GM12878 (cell line): Measurements from ENCODE around the gene PLXND1. TPM values are rescaled to one million over a fixed set of nuclear protein-coding genes. Genes with fewer than 3 reads are reported as not detected.

Source experiments
- ATAC-seq: fragments of 200-7000 bp; cut with Tn5 transposase; 3 replicates; pipeline ENCODE4 v1.9.1; 2020; ENCODE audit warnings: mild to moderate bottlenecking, moderate library complexity
- BruUV-seq: library from RNA; stranded (reverse); fragments of 400-500 nt; replicated peaks from 2 replicates; lab custom pipeline; 2021; lab: Mats Ljungman, UMichigan
- CTCF ChIA-PET: fragments of 300-600 bp; sonication (Branson Sonifier 250); formaldehyde crosslinking; extraction: SDS; loops from one replicate; lab custom pipeline; 2021; ENCODE audit warnings: inconsistent platforms; lab: Yijun Ruan, JAX
- POLR2A ChIA-PET: fragments of 350-600 bp; formaldehyde crosslinking; extraction: SDS; loops from one replicate; lab custom pipeline; 2021; ENCODE audit warnings: inconsistent platforms; lab: Charles Lee
- RAD21 ChIA-PET: fragments of 300-600 bp; sonication (Branson Sonifier 250); formaldehyde crosslinking; loops from one replicate; lab custom pipeline; 2023; ENCODE audit warnings: antibody characterized with exemption; ENCODE audit not compliant: unreplicated experiment; lab: Charles Lee
- SMC1A ChIA-PET: fragments of 300-600 bp; sonication (Branson Sonifier 250); formaldehyde crosslinking; loops from one replicate; lab custom pipeline; 2023; ENCODE audit not compliant: unreplicated experiment, uncharacterized antibody; lab: Charles Lee
- DNase-seq: peaks from one replicate; pipeline ENCODE4 v3.0.0-alpha.2; 2011; ENCODE audit warnings: low read depth, low spot score
- FAIRE-seq: peaks from 3 replicates; lab custom pipeline; 2011; peaks lifted over from hg19 to GRCh38; lab: Jason Lieb, UNC
- H2AFZ ChIP-seq: 2 replicates; pipeline ENCODE4 v1.6.0; 2011; ENCODE audit warnings: low read depth, low read length, control low read depth; ENCODE audit not compliant: control insufficient read depth
- H3K27ac ChIP-seq: 2 replicates; pipeline ENCODE4 v1.5.1; 2011; ENCODE audit warnings: control low read depth; ENCODE audit not compliant: control insufficient read depth, insufficient read depth
- H3K27me3 ChIP-seq, 2 experiments: replicated peaks in 1 of 2; 2 replicates each; pipeline versions ENCODE4 v1.6.0 to v1.6.1; 2011; ENCODE audit warnings: low read length in 1 of 2; ENCODE audit not compliant: control insufficient read depth in 2 of 2, insufficient read depth in 2 of 2
- H3K36me3 ChIP-seq, 2 experiments: 2 replicates each; pipeline ENCODE4 v1.5.1; 2011; ENCODE audit warnings: low read length in 1 of 2; ENCODE audit not compliant: control insufficient read depth in 2 of 2, insufficient read depth in 2 of 2
- H3K4me1 ChIP-seq: 2 replicates; pipeline ENCODE4 v1.6.1; 2011; ENCODE audit warnings: mild to moderate bottlenecking, low read length, moderate library complexity, mixed read lengths; ENCODE audit not compliant: control insufficient read depth, insufficient read depth
- H3K4me2 ChIP-seq: 2 replicates; pipeline ENCODE4 v1.6.0; 2011; ENCODE audit warnings: control low read depth; ENCODE audit not compliant: control insufficient read depth, insufficient read depth
- H3K4me3 ChIP-seq: fragments of 200-600 bp; sonication (generic); 2 replicates; pipeline ENCODE4 v1.5.1; 2016
- H3K79me2 ChIP-seq: 2 replicates; pipeline ENCODE4 v1.6.0; 2011; ENCODE audit warnings: low read length; ENCODE audit not compliant: control insufficient read depth, insufficient read depth
- H3K9ac ChIP-seq: 2 replicates; pipeline ENCODE4 v1.8.0; 2011; ENCODE audit warnings: low read length, control low read depth, mixed read lengths; ENCODE audit not compliant: control insufficient read depth, insufficient read depth
- H3K9me3 ChIP-seq: replicated peaks from 3 replicates; pipeline ENCODE4 v1.5.1; 2011; ENCODE audit warnings: mild to moderate bottlenecking, low read length; ENCODE audit not compliant: control insufficient read depth, insufficient read depth
- H4K20me1 ChIP-seq: 2 replicates; pipeline ENCODE4 v1.6.0; 2011; ENCODE audit not compliant: control insufficient read depth, insufficient read depth
- BACH1 ChIP-seq: fragments of 450-650 bp; IDR thresholded peaks from 2 replicates; pipeline ENCODE4 v1.6.1; 2017; ENCODE audit warnings: mild to moderate bottlenecking, borderline replicate concordance
- EED ChIP-seq: sonication (generic); IDR thresholded peaks from 2 replicates; pipeline ENCODE4 v1.6.1; 2016; ENCODE audit warnings: antibody characterized with exemption, low read depth
- EGR1 ChIP-seq, 2 experiments: IDR thresholded peaks; 1 replicate in 1 of 2; 2 replicates in 1 of 2; pipeline ENCODE4 v1.6.1; 2011 to 2012; ENCODE audit warnings: low read depth in 2 of 2, low read length in 2 of 2, borderline replicate concordance in 1 of 2, mild to moderate bottlenecking in 1 of 2, moderate library complexity in 1 of 2
- FOXM1 ChIP-seq: IDR thresholded peaks from 2 replicates; pipeline ENCODE4 v1.6.1; 2012; ENCODE audit warnings: low read depth, mild to moderate bottlenecking, inconsistent platforms, low read length, moderate library complexity
- HSF1 ChIP-seq: fragments of 150-350 bp; IDR thresholded peaks from 2 replicates; pipeline ENCODE4 v1.6.1; 2014; ENCODE audit warnings: mild to moderate bottlenecking, low read depth, low read length
- MYB ChIP-seq: fragments of 150-350 bp; IDR thresholded peaks from 2 replicates; pipeline ENCODE4 v1.6.1; 2014; ENCODE audit warnings: mild to moderate bottlenecking, low read depth, low read length, borderline replicate concordance
- NFXL1 ChIP-seq: fragments of 450-650 bp; IDR thresholded peaks from 2 replicates; pipeline ENCODE4 v1.6.1; 2017; ENCODE audit warnings: antibody characterized with exemption, mild to moderate bottlenecking, borderline replicate concordance
- PML ChIP-seq: IDR thresholded peaks from 2 replicates; pipeline ENCODE4 v1.6.1; 2012; ENCODE audit warnings: low read length, inconsistent platforms
- PRDM15 ChIP-seq: fragments of 450-650 bp; formaldehyde crosslinking; IDR thresholded peaks from 2 replicates; pipeline ENCODE4 v1.4.0; 2020; ENCODE audit warnings: mild to moderate bottlenecking, moderate library complexity
- RUNX3 ChIP-seq: IDR thresholded peaks from 2 replicates; pipeline ENCODE4 v1.6.1; 2012; ENCODE audit warnings: low read length, inconsistent platforms
- SUZ12 ChIP-seq: fragments of 200-600 bp; sonication (generic); IDR thresholded peaks from one replicate; pipeline ENCODE4 v1.6.1; 2018; ENCODE audit warnings: antibody characterized with exemption, mild to moderate bottlenecking; ENCODE audit not compliant: unreplicated experiment
- ZNF592 ChIP-seq: fragments of 450-650 bp; IDR thresholded peaks from 2 replicates; pipeline ENCODE4 v1.6.1; 2017; ENCODE audit warnings: mild to moderate bottlenecking, moderate library complexity
- WGBS: methylation state at CpG from one replicate; pipeline ENCODE4 v1.1.6; 2016; ENCODE audit warnings: low lambda C conversion rate; ENCODE audit not compliant: insufficient replicate concordance, insufficient coverage; ENCODE audit errors: missing lambda C conversion rate; 5-methylcytosine and 5-hydroxymethylcytosine counted together
- in situ Hi-C: fragments of 300-500 bp; cut with MboI; formaldehyde crosslinking; loops from 9 replicates; pipeline ENCODE4 v1.14.3; 2018; ENCODE audit warnings: mixed read lengths
- intact Hi-C: fragments of 100-400 bp; cut with micrococcal nuclease; formaldehyde crosslinking; loops from one replicate; pipeline ENCODE4 v1.14.2; 2022; ENCODE audit not compliant: unreplicated experiment
- polyA plus RNA-seq, 11 experiments: library from polyadenylated mRNA; depleted of rRNA in 4 of 11; unstranded in 6 of 11; stranded (reverse) in 5 of 11; fragments of >200 nt; fragmentation: Nextera tagmentation in 4 of 11; fragmentation: Illumina TruSeq in 1 of 11; extraction: Ambion mirVana in 4 of 11; extraction: Trizol in 1 of 11; gene quantifications; 1 replicate in 1 of 11; 2 replicates in 10 of 11; pipeline versions ENCODE4 v1.2.1 to v1.2.3, GENCODE V29; 2011 to 2016; ENCODE audit warnings: inconsistent platforms in 2 of 11, missing spikeins in 2 of 11, low read depth in 1 of 11
- total RNA-seq, 4 experiments: library from RNA; depleted of rRNA in 3 of 4; stranded (reverse); fragments of >200 nt in 3 of 4; fragmentation: Illumina TruSeq in 1 of 4; extraction: Trizol in 1 of 4; gene quantifications; 2 replicates each; pipeline versions ENCODE4 v1.2.1 to v1.2.3, GENCODE V29; 2013 to 2021

PLXND1 gene
- total and polyA plus RNA-seq, 10 of the 15 experiments (the other 5 are each of a cell fraction or from before 2014, with no cell fraction given) = 0.01 to 2.3 (median 0.72) TPM; not detected in 7

GRCh38 chr3:129622933-129623332 is 16.5 kb upstream of the PLXND1 start:
- in situ Hi-C loops (no loop called here), intact Hi-C loops (loop anchor here (10.0 kb wide), 1 partner anchor 238 kb away; no protein-coding TSS in a partner anchor)
- ATAC-seq (no peak), DNase-seq (no peak), FAIRE-seq (no peak)
- Histone ChIP-seq H3K9me3 (no peaks in the 10 kb centered on the region), H3K79me2 (no peaks in the 10 kb centered on the region; the same call in 1 of the 2 replicates), H2AFZ (no peak overlapping the region), H3K27ac (no peak overlapping the region), H3K9ac (no peak overlapping the region), H3K27me3 (no peaks in the 10 kb centered on the region; a peak in 2 of 4 replicates), H3K4me1 (peaks cover 6% of the 10 kb centered on the region), H3K4me2 (no peak overlapping the region), H4K20me1 (no peaks in the 10 kb centered on the region), H3K4me3 (no peak overlapping the region), H3K36me3 (no peaks in the 10 kb centered on the region)
- CTCF ChIA-PET = interaction anchor here (0.6 kb wide), 1 partner anchor 24 kb away, joined by 3 read pairs; no protein-coding TSS in a partner anchor
- RAD21 ChIA-PET = no interaction called here
- no TSS peak for BruUV-seq
- TF ChIP-seq HSF1 (no peak), FOXM1 (no peak), SUZ12 (no peak), PRDM15 (no peak), EED (no peak), ZNF592 (no peak), MYB (no peak), PML (no peak), NFXL1 (no peak), RUNX3 (no peak), EGR1 (IDR thresholded peaks at IDR 0.05; ENCODE audit: borderline replicate concordance in 1 of 2, low read depth in 2 of 2, low read length in 2 of 2) (no peak), BACH1 (no peak)
- WGBS = 62% methylated on average over 10 of the region's 10 CpGs
- SMC1A ChIA-PET = no interaction called here
- POLR2A ChIA-PET = no interaction called here
